ENCODE data around the gene MBNL2. TPM values are rescaled to one million over a fixed set of nuclear protein-coding genes. Genes with fewer than 3 reads are reported as not detected.

The MBNL2 gene
- total and polyA plus RNA-seq, 2 of the 13 experiments (the other 11 are each of a cell fraction or from before 2014, with no cell fraction given) = 30.8 to 59.0 TPM

DNA sequence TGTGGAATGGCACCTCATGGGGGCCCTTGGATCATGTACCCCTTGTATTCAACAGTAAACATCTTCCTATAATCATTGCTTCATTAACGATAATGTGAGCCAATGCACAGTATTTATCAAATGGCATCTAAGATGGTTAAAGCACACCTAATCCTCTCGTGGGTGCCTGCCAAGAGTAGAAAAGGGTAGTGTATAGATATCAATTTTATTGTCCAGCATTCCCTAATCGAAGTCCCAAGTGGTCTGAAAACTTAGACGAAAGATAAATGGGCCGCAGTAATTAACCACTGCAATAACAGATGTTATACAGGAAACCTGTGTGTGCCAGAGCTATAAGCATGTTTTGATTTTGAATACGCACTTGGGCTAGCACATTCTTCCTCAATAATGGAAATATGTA is 667 bp upstream of the MBNL2 start:
- Histone ChIP-seq H3K27me3 (ENCODE audit: control insufficient read depth in 1 of 2, insufficient read depth in 2 of 2, low read length in 2 of 2) (no peaks in the 10 kb centered on the region; a peak in 1 of 5 replicates), H3K9ac (ENCODE audit: insufficient read depth, low read depth, low read length) (peak overlapping the region; percentile 63), H3K4me3 (replicated peaks in 1 of 3; ENCODE audit: insufficient read depth in 1 of 3, low read depth in 2 of 3, low read length in 3 of 3) (peak overlapping the region; percentile 54 to 95 (median 82)), H4K20me1 (ENCODE audit: insufficient read depth, low read length) (peaks cover 26% of the 10 kb centered on the region), H3K36me3 (replicated peaks in 1 of 2; ENCODE audit: control insufficient read depth in 1 of 2, insufficient read depth in 2 of 2, low read length in 2 of 2) (no peaks in the 10 kb centered on the region), H3K79me2 (ENCODE audit: insufficient read depth, low read length) (peaks cover 54% of the 10 kb centered on the region), H3K9me3 (ENCODE audit: low read length) (no peaks in the 10 kb centered on the region), H3K4me1 (ENCODE audit: insufficient read depth, low read length) (peaks cover 44% of the 10 kb centered on the region), H2AFZ (ENCODE audit: low read length) (no peak overlapping the region), H3K27ac (ENCODE audit: extremely low read length, insufficient read depth, low read length) (peak overlapping the region; percentile 92), H3K4me2 (ENCODE audit: low read depth, low read length) (peak overlapping the region; percentile 97)
- DNase-seq (ENCODE audit: low spot score) = no peak
- TSS peak; percentile 88 for BruUV-seq (replicated peaks)
- CTCF ChIA-PET (ENCODE audit: low intra/inter-chr PET ratio, low total read pairs) = no interaction called here
- in situ Hi-C loops (cut with HindIII; ENCODE audit: extremely low pct_ligation_motif_present, low pct_unique_long_range_greater_than_20kb) (loop anchor here (10.0 kb wide), 1 partner anchor 123 kb away; no protein-coding TSS in a partner anchor), intact Hi-C loops (cut with micrococcal nuclease; ENCODE audit: unreplicated experiment) (loop anchor here (10.0 kb wide), 1 partner anchor 213 kb away; the partner anchor contains the start of gene RAP2A)
- POLR2A ChIA-PET = interaction anchor here (0.9 to 4.0 kb wide), 16 partner anchors 9 to 212 kb away, joined by 3 to 28 read pairs (median 8); no protein-coding TSS in a partner anchor
- TF ChIP-seq LCORL (IDR thresholded peaks at IDR 0.05) (no peak), LCORL (CRISPR knock-in tag; IDR thresholded peaks at IDR 0.05) (no peak), FOSL2 (CRISPR knock-in tag; IDR thresholded peaks at IDR 0.05) (no peak), SOX5 (CRISPR knock-in tag; IDR thresholded peaks at IDR 0.05; ENCODE audit: borderline replicate concordance) (no peak), ZNF672 (CRISPR knock-in tag; IDR thresholded peaks at IDR 0.05) (no peak), YEATS2 (CRISPR knock-in tag; IDR thresholded peaks at IDR 0.05; ENCODE audit: borderline replicate concordance) (no peak)
- TF ChIP-seq, protein P1, sequence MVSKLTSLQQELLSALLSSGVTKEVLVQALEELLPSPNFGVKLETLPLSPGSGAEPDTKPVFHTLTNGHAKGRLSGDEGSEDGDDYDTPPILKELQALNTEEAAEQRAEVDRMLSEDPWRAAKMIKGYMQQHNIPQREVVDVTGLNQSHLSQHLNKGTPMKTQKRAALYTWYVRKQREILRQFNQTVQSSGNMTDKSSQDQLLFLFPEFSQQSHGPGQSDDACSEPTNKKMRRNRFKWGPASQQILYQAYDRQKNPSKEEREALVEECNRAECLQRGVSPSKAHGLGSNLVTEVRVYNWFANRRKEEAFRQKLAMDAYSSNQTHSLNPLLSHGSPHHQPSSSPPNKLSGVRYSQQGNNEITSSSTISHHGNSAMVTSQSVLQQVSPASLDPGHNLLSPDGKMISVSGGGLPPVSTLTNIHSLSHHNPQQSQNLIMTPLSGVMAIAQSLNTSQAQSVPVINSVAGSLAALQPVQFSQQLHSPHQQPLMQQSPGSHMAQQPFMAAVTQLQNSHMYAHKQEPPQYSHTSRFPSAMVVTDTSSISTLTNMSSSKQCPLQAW (CRISPR knock-in tag; IDR thresholded peaks at IDR 0.05) = no peak
- WGBS (ENCODE audit: low lambda C conversion rate) = 31% methylated on average over 6 of the region's 6 CpGs
- no peak for ATAC-seq
- FAIRE-seq = no peak
